Measurements from ENCODE around the gene PCDH9. TPM values are rescaled to one million over a fixed set of nuclear protein-coding genes. Genes with fewer than 3 reads are reported as not detected.

PCDH9 gene
- total RNA-seq, 1 donor from 2014 or later = 1.9 TPM

- H3K9me3 Mint-ChIP-seq (ENCODE audit: unreplicated experiment) = no peaks in the 10 kb centered on the region
- no peak for DNase-seq (ENCODE audit: low spot score)
- H3K4me3 Mint-ChIP-seq (ENCODE audit: unreplicated experiment) = no peak overlapping the region
- TF ChIP-seq CTCF (IDR thresholded peaks at IDR 0.05; ENCODE audit: unreplicated experiment) = no peak
- no peaks in the 10 kb centered on the region for H3K27me3 Mint-ChIP-seq (ENCODE audit: unreplicated experiment)
- H3K27ac Mint-ChIP-seq (ENCODE audit: unreplicated experiment) = no peak overlapping the region
- H3K4me1 Mint-ChIP-seq (ENCODE audit: unreplicated experiment) = no peaks in the 10 kb centered on the region
- H3K36me3 Mint-ChIP-seq (ENCODE audit: low read depth, unreplicated experiment) = no peaks in the 10 kb centered on the region
These were observed 384.7 kb downstream of the PCDH9 start for GRCh38 chr13:66845393-66845792.

- Mint-ChIP-seq H3K27ac (ENCODE audit: unreplicated experiment) (no peak overlapping the region), H3K4me3 (ENCODE audit: unreplicated experiment) (no peak overlapping the region), H3K9me3 (ENCODE audit: unreplicated experiment) (no peaks in the 10 kb centered on the region), H3K36me3 (ENCODE audit: low read depth, unreplicated experiment) (no peaks in the 10 kb centered on the region), H3K4me1 (ENCODE audit: unreplicated experiment) (no peaks in the 10 kb centered on the region), H3K27me3 (ENCODE audit: unreplicated experiment) (no peaks in the 10 kb centered on the region)
- no peak for TF ChIP-seq CTCF (IDR thresholded peaks at IDR 0.05; ENCODE audit: unreplicated experiment)
- DNase-seq (ENCODE audit: low spot score) = no peak
These were observed 385.2 kb downstream of the PCDH9 start for GRCh38 chr13:66844933-66845332.

GRCh38 chr13:66842766-66843165 is 387.4 kb downstream of the PCDH9 start:
- no peak for TF ChIP-seq CTCF (IDR thresholded peaks at IDR 0.05; ENCODE audit: unreplicated experiment)
- DNase-seq (ENCODE audit: low spot score) = no peak
- no peak overlapping the region for H3K4me3 Mint-ChIP-seq (ENCODE audit: unreplicated experiment)
- no peaks in the 10 kb centered on the region for H3K36me3 Mint-ChIP-seq (ENCODE audit: low read depth, unreplicated experiment)
- no peak overlapping the region for H3K27ac Mint-ChIP-seq (ENCODE audit: unreplicated experiment)
- H3K4me1 Mint-ChIP-seq (ENCODE audit: unreplicated experiment) = no peaks in the 10 kb centered on the region
- H3K27me3 Mint-ChIP-seq (ENCODE audit: unreplicated experiment) = no peaks in the 10 kb centered on the region
- no peaks in the 10 kb centered on the region for H3K9me3 Mint-ChIP-seq (ENCODE audit: unreplicated experiment)

- no peak for DNase-seq (ENCODE audit: low spot score)
- Mint-ChIP-seq H3K36me3 (ENCODE audit: low read depth, unreplicated experiment) (no peaks in the 10 kb centered on the region), H3K27ac (ENCODE audit: unreplicated experiment) (no peak overlapping the region), H3K4me3 (ENCODE audit: unreplicated experiment) (no peak overlapping the region), H3K4me1 (ENCODE audit: unreplicated experiment) (peaks cover 4% of the 10 kb centered on the region), H3K27me3 (ENCODE audit: unreplicated experiment) (no peaks in the 10 kb centered on the region), H3K9me3 (ENCODE audit: unreplicated experiment) (no peaks in the 10 kb centered on the region)
- TF ChIP-seq CTCF (IDR thresholded peaks at IDR 0.05; ENCODE audit: unreplicated experiment) = no peak
These were observed 389.5 kb downstream of the PCDH9 start for GRCh38 chr13:66840621-66841020.

- no peak overlapping the region for H3K27ac Mint-ChIP-seq (ENCODE audit: unreplicated experiment)
- H3K4me1 Mint-ChIP-seq (ENCODE audit: unreplicated experiment) = peaks cover 7% of the 10 kb centered on the region
- H3K36me3 Mint-ChIP-seq (ENCODE audit: low read depth, unreplicated experiment) = no peaks in the 10 kb centered on the region
- no peak for TF ChIP-seq CTCF (IDR thresholded peaks at IDR 0.05; ENCODE audit: unreplicated experiment)
- DNase-seq (ENCODE audit: low spot score) = no peak
- no peaks in the 10 kb centered on the region for H3K9me3 Mint-ChIP-seq (ENCODE audit: unreplicated experiment)
- H3K4me3 Mint-ChIP-seq (ENCODE audit: unreplicated experiment) = no peak overlapping the region
- no peaks in the 10 kb centered on the region for H3K27me3 Mint-ChIP-seq (ENCODE audit: unreplicated experiment)
These were observed 392.9 kb downstream of the PCDH9 start for GRCh38 chr13:66837246-66837645.

Measured in endothelial cell (in vitro differentiated cells).